Erythroblast (primary cell): Measurements from ENCODE around the gene ENTREP3.
A peak's percentile ranks its signal among the peaks of the same experiment; 100 is the strongest.

Experiments used
- GATA1 ChIP-seq: IDR thresholded peaks from 2 replicates; pipeline ENCODE4 v1.6.1; 2011; ENCODE audit warnings: low read depth, mild to moderate bottlenecking, control low read depth, low read length, moderate library complexity
- POLR2A ChIP-seq: IDR thresholded peaks from 2 replicates; pipeline ENCODE4 v1.6.1; 2011; ENCODE audit warnings: mild to moderate bottlenecking, low read length

DNA sequence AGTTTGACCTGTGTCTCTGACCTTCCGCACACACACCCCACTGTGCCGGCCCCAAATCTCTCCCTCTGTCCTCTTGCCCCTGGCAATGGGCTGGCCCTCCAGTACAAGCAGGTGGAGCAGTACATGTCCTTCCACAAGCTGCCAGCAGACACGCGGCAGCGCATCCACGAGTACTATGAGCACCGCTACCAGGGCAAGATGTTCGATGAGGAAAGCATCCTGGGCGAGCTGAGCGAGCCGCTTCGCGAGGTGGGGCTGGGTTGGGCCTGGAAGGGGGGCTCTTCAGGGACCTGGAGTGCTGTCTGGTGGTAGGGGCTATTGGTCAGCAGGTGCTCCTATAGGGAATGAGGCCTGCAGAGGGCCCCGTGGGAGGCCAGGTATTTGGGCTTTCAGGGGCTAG, 29.8 kb upstream of the ENTREP3 start:
- peak; percentile 9 for TF ChIP-seq POLR2A
- no peak for TF ChIP-seq GATA1
